NCI-H1694 treated with DMSO at 0.1 percent for 48 hours (cell line): ENCODE data around the gene NME9.

Source experiments
- DNase-seq: peaks from one replicate; lab custom pipeline; 2025; lab: John Stamatoyannopoulos, UW

NME9 gene

DNA sequence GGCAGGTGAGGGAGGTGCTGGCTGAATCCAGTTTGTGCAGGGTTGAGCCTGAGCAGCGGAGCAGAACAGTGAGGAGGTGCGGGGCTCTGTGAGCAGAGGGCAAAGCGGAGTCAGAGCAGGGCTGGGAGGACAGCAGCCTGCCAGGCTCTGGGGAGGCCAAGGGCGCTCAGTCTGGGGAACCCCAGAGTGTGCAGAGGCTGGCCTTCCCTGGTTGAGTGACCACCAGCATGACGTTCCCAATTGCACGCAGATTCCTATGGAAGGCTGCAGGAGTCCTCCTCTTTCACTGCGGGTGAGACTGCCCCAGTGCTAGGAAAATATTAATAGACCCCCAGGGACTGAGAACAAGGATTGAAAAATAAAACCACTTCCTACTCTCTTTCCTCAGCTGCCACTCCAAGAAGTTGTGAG, 31.9 kb upstream of the NME9 start:
- DNase-seq: no peak

DNA sequence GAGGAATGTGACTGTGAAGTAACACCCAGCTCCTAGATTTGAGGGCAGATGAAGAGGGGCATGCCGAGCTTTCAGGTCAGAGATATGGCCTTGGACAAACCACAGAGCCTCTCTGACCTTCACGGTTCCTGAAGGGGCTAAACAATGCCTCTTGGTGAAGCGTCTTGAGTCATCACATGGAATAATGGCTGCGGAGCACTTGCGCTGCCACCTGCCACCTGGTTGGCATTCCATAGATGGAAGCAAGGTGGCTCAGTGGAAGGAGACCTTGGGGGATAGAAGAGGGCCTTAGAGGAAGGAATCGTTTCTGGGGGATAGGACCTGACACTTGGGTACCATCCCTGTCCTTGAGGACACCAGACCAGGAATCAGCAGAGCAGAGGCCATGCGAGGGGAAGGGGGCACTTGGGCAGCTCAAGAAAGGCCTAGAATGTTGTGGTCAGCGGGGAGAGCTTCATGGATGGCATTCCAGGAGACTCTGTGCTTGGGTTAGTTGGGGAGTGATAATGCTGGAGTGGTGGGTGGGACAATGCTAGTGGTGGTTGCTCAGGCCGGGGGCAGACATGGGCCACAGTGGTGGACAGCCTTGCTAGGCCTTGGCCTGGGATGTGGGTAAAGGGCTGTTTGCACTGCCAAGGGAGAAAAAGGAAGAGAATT, 31.3 kb upstream of the NME9 start:
- DNase-seq: no peak

- DNase-seq: no peak
Observed at GRCh38 chr3:138359919-138360868, 30.5 kb upstream of the NME9 start.

GRCh38 chr3:138359148-138359918, 29.7 kb upstream of the NME9 start:
- no peak for DNase-seq

GRCh38 chr3:138356730-138357405, 27.2 kb upstream of the NME9 start:
- DNase-seq: no peak

GRCh38 chr3:138355071-138355470, 25.4 kb upstream of the NME9 start:
- DNase-seq: no peak

DNA sequence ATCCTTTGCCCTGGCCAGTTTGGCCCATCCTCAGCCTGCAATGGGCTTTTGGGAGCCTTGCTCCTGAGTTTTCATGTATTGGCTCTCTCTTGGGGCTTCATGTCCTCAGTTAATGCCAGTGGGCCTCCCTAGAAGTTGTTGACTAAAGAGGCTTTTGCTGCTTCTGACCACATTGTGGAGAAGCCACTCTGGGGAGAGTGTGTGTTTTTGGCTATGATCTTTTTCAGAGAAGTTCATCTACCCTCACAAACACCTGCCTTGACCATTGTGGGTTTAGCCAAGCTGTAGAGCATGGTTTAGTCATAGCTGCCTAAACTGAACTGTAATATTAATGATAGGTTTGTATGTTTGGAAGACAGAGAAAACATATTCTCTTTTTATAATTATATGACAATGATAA, 24.7 kb upstream of the NME9 start:
- DNase-seq: no peak

- DNase-seq: no peak
Observed at GRCh38 chr3:138351916-138352550, 22.4 kb upstream of the NME9 start.

DNA sequence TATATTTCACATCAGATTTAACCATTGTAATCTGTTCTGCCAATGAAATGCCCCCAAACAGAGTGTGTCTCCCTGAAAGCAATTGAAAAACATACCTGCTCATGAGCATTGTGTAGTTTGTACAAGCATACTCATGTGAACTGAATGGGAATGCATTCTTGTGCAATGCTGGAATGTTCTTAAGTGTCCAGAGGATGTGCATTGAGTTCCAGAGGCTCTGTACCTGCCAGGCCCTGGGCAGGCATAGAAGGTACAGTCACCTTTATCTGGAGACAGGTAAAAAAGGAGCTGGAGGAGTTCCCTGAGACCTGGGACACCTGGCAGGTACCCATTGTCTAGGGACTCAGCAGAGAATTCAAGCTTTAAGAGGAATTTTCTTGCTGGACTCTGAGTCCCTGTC, 21.5 kb upstream of the NME9 start:
- DNase-seq: no peak

- DNase-seq: no peak
Observed at GRCh38 chr3:138349926-138350665, 20.4 kb upstream of the NME9 start.

DNA sequence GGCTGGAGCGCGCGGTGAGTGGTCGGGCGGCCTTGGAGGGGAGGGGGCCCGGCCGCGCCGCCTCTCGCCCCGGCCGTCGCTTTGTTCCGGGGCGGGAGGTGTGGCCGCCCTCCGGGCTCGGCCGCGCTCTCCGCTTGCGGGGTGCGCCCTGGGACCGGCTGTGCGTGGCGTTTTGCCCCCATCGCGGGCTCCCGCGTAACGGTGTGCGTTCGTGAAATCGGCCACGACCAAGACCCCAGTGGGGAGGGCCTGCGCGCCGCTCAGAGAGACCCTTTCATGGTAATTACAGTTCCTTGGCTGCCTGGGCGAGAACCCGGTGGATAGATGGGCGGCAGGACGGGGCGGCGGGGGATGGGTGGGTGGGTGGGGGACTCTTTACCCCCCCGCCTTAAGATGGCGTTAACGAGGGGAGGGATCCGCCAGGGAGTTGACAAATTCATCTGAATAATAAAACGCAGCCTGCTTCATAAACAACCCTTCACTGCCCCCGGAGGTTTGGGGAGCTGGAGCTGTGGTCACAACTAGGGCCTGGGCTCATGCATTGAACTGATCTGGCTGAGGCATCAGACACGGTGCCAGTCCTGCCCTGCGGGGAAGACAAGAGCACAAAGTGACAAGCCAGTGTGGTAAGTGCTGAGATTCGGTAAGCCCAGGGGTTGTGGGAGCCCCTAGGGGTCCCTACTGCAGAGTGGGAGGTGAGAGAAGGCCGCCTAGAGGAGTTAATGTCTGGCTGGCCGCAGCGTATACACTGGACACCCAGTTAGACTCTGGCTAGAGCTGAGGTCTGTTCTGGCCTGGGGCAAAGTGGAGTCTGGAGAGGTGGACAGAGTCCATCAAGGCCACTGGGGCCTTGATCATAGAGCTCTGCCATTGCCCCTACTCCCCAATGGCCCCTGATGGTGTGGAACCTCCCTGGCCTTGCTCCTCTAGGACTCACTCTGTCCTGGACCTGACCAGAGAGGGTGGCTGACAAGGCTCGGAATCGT, 19.4 kb upstream of the NME9 start:
- peak; percentile 23 for DNase-seq

- DNase-seq: peak; percentile 41
Observed at GRCh38 chr3:138347960-138348753, 18.5 kb upstream of the NME9 start, which contains the start of gene MRAS. TSS of gene MRAS (plus strand) at chr3:138348579. CDS start at chr3:138372884, 24,305 bp downstream.

DNA sequence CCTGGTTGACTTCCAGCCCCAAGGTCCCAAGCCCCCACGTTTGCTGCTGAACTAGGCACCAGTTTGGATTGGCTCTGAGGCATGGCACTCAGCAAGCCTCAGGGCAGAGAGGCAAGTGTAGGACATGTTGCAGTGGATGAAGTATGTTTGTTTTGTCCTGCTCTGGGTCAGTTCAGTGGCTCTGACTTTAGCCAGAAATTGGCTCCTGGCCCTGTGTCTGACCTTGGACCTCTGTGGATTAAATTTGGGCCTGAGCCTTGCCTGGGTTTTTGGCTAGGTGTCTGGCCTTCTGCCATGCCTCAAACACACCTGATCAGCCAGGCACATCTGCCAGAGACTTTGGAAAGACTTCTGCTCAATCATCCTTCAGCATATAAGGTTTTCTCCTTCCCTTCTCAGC, 15.1 kb upstream of the NME9 start:
- no peak for DNase-seq

- no peak for DNase-seq
Observed at GRCh38 chr3:138340511-138340910, 10.9 kb upstream of the NME9 start.

- peak; percentile 30 for DNase-seq
Observed at GRCh38 chr3:138338811-138339210, 9.2 kb upstream of the NME9 start.

DNA sequence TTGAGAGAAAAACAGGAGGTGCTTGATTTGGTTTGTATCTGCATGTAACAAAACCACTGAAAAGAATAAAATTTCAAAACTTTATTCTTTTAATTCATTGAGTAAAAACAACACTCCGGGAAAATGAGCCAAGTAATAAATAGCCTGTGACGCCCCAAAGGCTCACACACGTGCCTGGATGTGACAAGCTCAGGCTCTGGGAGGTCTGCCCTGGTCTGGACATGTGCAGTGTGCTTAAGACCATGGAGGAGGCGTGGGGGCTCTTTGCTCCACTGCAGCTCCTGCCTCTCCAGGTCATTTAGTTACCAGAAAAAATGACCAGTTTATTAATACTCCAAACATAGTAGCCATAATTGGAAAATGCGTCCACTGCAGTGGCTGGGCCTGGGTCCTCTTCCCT, 8.6 kb upstream of the NME9 start:
- DNase-seq: no peak

DNA sequence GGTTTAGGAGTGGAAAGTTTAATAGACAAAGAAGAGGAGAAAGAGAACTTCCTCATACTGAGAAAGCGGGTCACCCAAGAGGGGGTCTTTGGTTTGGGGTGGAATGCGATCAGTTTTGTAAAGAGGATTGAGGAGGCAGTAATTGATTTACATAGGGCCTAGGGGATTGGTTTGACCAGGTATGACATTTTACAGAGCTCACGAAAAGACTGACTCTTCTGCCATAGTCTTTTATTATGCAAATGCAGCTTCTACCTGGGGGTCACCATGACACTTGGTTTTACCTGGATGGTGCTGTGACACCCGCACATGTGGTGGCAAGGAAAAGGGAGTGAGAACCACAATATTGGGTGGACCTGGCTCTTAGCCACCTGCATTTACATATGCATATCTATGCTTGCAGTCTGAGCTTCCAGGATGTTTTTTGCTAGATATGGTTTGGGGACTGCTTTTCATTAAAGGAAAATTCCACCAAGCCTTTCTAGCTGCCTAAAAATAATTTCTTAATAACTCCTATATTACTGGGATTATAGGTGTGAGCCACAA, 6.9 kb upstream of the NME9 start:
- no peak for DNase-seq

- no peak for DNase-seq
Observed at GRCh38 chr3:138334608-138335007, 5.0 kb upstream of the NME9 start.
